Measurements from ENCODE around the gene NPAS3. TPM values are rescaled to one million over a fixed set of nuclear protein-coding genes. Genes with fewer than 3 reads are reported as not detected.

Gene NPAS3
- total RNA-seq, 2 experiments from 2014 or later, result not detected

GRCh38 chr14:33676135-33676566, 737.5 kb downstream of the NPAS3 start:
- no peak overlapping the region for H3K4me3 Mint-ChIP-seq
- no peaks in the 10 kb centered on the region for H3K4me1 Mint-ChIP-seq (ENCODE audit: low read depth)
- no peak for DNase-seq
- peaks cover 2% of the 10 kb centered on the region for H3K27me3 Mint-ChIP-seq (ENCODE audit: low read depth)
- CTCF ChIA-PET, result interaction anchor here (0.7 kb wide), 1 partner anchor 669 kb away, joined by 3 read pairs; no protein-coding TSS in a partner anchor
- intact Hi-C loops (cut with micrococcal nuclease), result no loop called here
- no peaks in the 10 kb centered on the region for H3K36me3 Mint-ChIP-seq (ENCODE audit: low read depth)
- no peak overlapping the region for H3K27ac Mint-ChIP-seq
- H3K9me3 Mint-ChIP-seq, result no peaks in the 10 kb centered on the region

- Mint-ChIP-seq H3K36me3 (ENCODE audit: low read depth) (no peaks in the 10 kb centered on the region), H3K27ac (no peak overlapping the region), H3K27me3 (ENCODE audit: low read depth) (no peaks in the 10 kb centered on the region), H3K9me3 (no peaks in the 10 kb centered on the region), H3K4me3 (no peak overlapping the region), H3K4me1 (ENCODE audit: low read depth) (no peaks in the 10 kb centered on the region)
- intact Hi-C loops (cut with micrococcal nuclease), result no loop called here
- DNase-seq, result no peak
- CTCF ChIA-PET, result no interaction called here
Measured at GRCh38 chr14:33676891-33677290, 738.2 kb downstream of the NPAS3 start.

GRCh38 chr14:33678005-33678404, 739.3 kb downstream of the NPAS3 start:
- CTCF ChIA-PET, result interaction anchor here (0.7 kb wide), 1 partner anchor 469 kb away, joined by 3 read pairs; no protein-coding TSS in a partner anchor
- Mint-ChIP-seq H3K27me3 (ENCODE audit: low read depth) (no peaks in the 10 kb centered on the region), H3K27ac (no peak overlapping the region), H3K36me3 (ENCODE audit: low read depth) (no peaks in the 10 kb centered on the region), H3K4me1 (ENCODE audit: low read depth) (no peaks in the 10 kb centered on the region), H3K9me3 (no peaks in the 10 kb centered on the region), H3K4me3 (no peak overlapping the region)
- DNase-seq, result no peak
- intact Hi-C loops (cut with micrococcal nuclease), result no loop called here

- H3K27ac Mint-ChIP-seq, result no peak overlapping the region
- H3K36me3 Mint-ChIP-seq (ENCODE audit: low read depth), result no peaks in the 10 kb centered on the region
- no peaks in the 10 kb centered on the region for H3K9me3 Mint-ChIP-seq
- DNase-seq, result no peak
- no peak overlapping the region for H3K4me3 Mint-ChIP-seq
- CTCF ChIA-PET, result no interaction called here
- H3K27me3 Mint-ChIP-seq (ENCODE audit: low read depth), result no peaks in the 10 kb centered on the region
- intact Hi-C loops (cut with micrococcal nuclease), result no loop called here
- H3K4me1 Mint-ChIP-seq (ENCODE audit: low read depth), result no peaks in the 10 kb centered on the region
Measured at GRCh38 chr14:33679025-33679424, 740.3 kb downstream of the NPAS3 start.

GRCh38 chr14:33679461-33680225, 741.0 kb downstream of the NPAS3 start:
- Mint-ChIP-seq H3K27ac (no peak overlapping the region), H3K9me3 (no peaks in the 10 kb centered on the region), H3K4me1 (ENCODE audit: low read depth) (no peaks in the 10 kb centered on the region), H3K36me3 (ENCODE audit: low read depth) (no peaks in the 10 kb centered on the region), H3K27me3 (ENCODE audit: low read depth) (no peaks in the 10 kb centered on the region), H3K4me3 (no peak overlapping the region)
- no peak for DNase-seq
- CTCF ChIA-PET, result no interaction called here
- intact Hi-C loops (cut with micrococcal nuclease), result no loop called here

- Mint-ChIP-seq H3K36me3 (ENCODE audit: low read depth) (no peaks in the 10 kb centered on the region), H3K27me3 (ENCODE audit: low read depth) (no peaks in the 10 kb centered on the region), H3K4me3 (no peak overlapping the region), H3K27ac (no peak overlapping the region), H3K9me3 (no peaks in the 10 kb centered on the region), H3K4me1 (ENCODE audit: low read depth) (no peaks in the 10 kb centered on the region)
- intact Hi-C loops (cut with micrococcal nuclease), result no loop called here
- CTCF ChIA-PET, result no interaction called here
- DNase-seq, result no peak
Measured at GRCh38 chr14:33680873-33681272, 742.2 kb downstream of the NPAS3 start.

- CTCF ChIA-PET, result no interaction called here
- no peaks in the 10 kb centered on the region for H3K4me1 Mint-ChIP-seq (ENCODE audit: low read depth)
- H3K9me3 Mint-ChIP-seq, result no peaks in the 10 kb centered on the region
- intact Hi-C loops (cut with micrococcal nuclease), result no loop called here
- no peak for DNase-seq
- no peak overlapping the region for H3K27ac Mint-ChIP-seq
- H3K36me3 Mint-ChIP-seq (ENCODE audit: low read depth), result no peaks in the 10 kb centered on the region
- H3K4me3 Mint-ChIP-seq, result no peak overlapping the region
- no peaks in the 10 kb centered on the region for H3K27me3 Mint-ChIP-seq (ENCODE audit: low read depth)
Measured at GRCh38 chr14:33682760-33683159, 744.1 kb downstream of the NPAS3 start.

- CTCF ChIA-PET, result no interaction called here
Measured at GRCh38 chr14:33685026-33685425, 746.3 kb downstream of the NPAS3 start.

GRCh38 chr14:33685698-33686097, 747.0 kb downstream of the NPAS3 start:
- H3K27me3 Mint-ChIP-seq (ENCODE audit: low read depth), result no peaks in the 10 kb centered on the region
- H3K9me3 Mint-ChIP-seq, result no peaks in the 10 kb centered on the region
- no peak for DNase-seq
- no peak overlapping the region for H3K4me3 Mint-ChIP-seq
- CTCF ChIA-PET, result no interaction called here
- H3K36me3 Mint-ChIP-seq (ENCODE audit: low read depth), result no peaks in the 10 kb centered on the region
- intact Hi-C loops (cut with micrococcal nuclease), result no loop called here
- no peak overlapping the region for H3K27ac Mint-ChIP-seq
- H3K4me1 Mint-ChIP-seq (ENCODE audit: low read depth), result no peaks in the 10 kb centered on the region

More at GRCh38 chr14:33685026-33685425, 746.3 kb downstream of the NPAS3 start:
- Mint-ChIP-seq H3K9me3 (no peaks in the 10 kb centered on the region), H3K4me3 (no peak overlapping the region), H3K4me1 (ENCODE audit: low read depth) (no peaks in the 10 kb centered on the region), H3K27me3 (ENCODE audit: low read depth) (no peaks in the 10 kb centered on the region), H3K36me3 (ENCODE audit: low read depth) (no peaks in the 10 kb centered on the region), H3K27ac (no peak overlapping the region)
- DNase-seq, result no peak
- intact Hi-C loops (cut with micrococcal nuclease), result no loop called here

GRCh38 chr14:33686218-33686617, 747.5 kb downstream of the NPAS3 start:
- CTCF ChIA-PET, result no interaction called here

GRCh38 chr14:33686856-33687255, 748.2 kb downstream of the NPAS3 start:
- intact Hi-C loops (cut with micrococcal nuclease), result no loop called here
- DNase-seq, result no peak
- Mint-ChIP-seq H3K4me1 (ENCODE audit: low read depth) (no peaks in the 10 kb centered on the region), H3K36me3 (ENCODE audit: low read depth) (no peaks in the 10 kb centered on the region), H3K4me3 (no peak overlapping the region), H3K27me3 (ENCODE audit: low read depth) (no peaks in the 10 kb centered on the region), H3K27ac (no peak overlapping the region), H3K9me3 (no peaks in the 10 kb centered on the region)
- CTCF ChIA-PET, result no interaction called here

More at GRCh38 chr14:33686218-33686617, 747.5 kb downstream of the NPAS3 start:
- Mint-ChIP-seq H3K36me3 (ENCODE audit: low read depth) (no peaks in the 10 kb centered on the region), H3K27me3 (ENCODE audit: low read depth) (no peaks in the 10 kb centered on the region), H3K4me1 (ENCODE audit: low read depth) (no peaks in the 10 kb centered on the region), H3K4me3 (no peak overlapping the region), H3K9me3 (no peaks in the 10 kb centered on the region), H3K27ac (no peak overlapping the region)
- intact Hi-C loops (cut with micrococcal nuclease), result no loop called here
- DNase-seq, result no peak

GRCh38 chr14:33689680-33690079, 751.0 kb downstream of the NPAS3 start:
- CTCF ChIA-PET, result no interaction called here

GRCh38 chr14:33691907-33692306, 753.2 kb downstream of the NPAS3 start:
- H3K9me3 Mint-ChIP-seq, result no peaks in the 10 kb centered on the region
- H3K27ac Mint-ChIP-seq, result no peak overlapping the region
- H3K27me3 Mint-ChIP-seq (ENCODE audit: low read depth), result no peaks in the 10 kb centered on the region
- H3K4me1 Mint-ChIP-seq (ENCODE audit: low read depth), result no peaks in the 10 kb centered on the region
- CTCF ChIA-PET, result no interaction called here
- intact Hi-C loops (cut with micrococcal nuclease), result no loop called here
- no peaks in the 10 kb centered on the region for H3K36me3 Mint-ChIP-seq (ENCODE audit: low read depth)
- no peak for DNase-seq
- H3K4me3 Mint-ChIP-seq, result no peak overlapping the region

More at GRCh38 chr14:33689680-33690079, 751.0 kb downstream of the NPAS3 start:
- H3K27me3 Mint-ChIP-seq (ENCODE audit: low read depth), result no peaks in the 10 kb centered on the region
- no peaks in the 10 kb centered on the region for H3K4me1 Mint-ChIP-seq (ENCODE audit: low read depth)
- H3K4me3 Mint-ChIP-seq, result no peak overlapping the region
- DNase-seq, result no peak
- H3K36me3 Mint-ChIP-seq (ENCODE audit: low read depth), result no peaks in the 10 kb centered on the region
- intact Hi-C loops (cut with micrococcal nuclease), result no loop called here
- H3K27ac Mint-ChIP-seq, result no peak overlapping the region
- no peaks in the 10 kb centered on the region for H3K9me3 Mint-ChIP-seq

All from activated naive CD4-positive, alpha-beta T cell treated with anti-CD3 and anti-CD28 coated beads for 36 hours (primary cell).